Gastroesophageal sphincter (tissue), 3 donors: ENCODE measurements around the gene DYNLT4.

Experiments
- POLR2A ChIP-seq, 2 donors: fragments of 450-650 bp; IDR thresholded peaks; one replicate each; pipeline ENCODE4 v1.6.1; 2017; ENCODE audit warnings: antibody characterized with exemption in 2 of 2, mild to moderate bottlenecking in 2 of 2, moderate library complexity in 1 of 2
- POLR2AphosphoS5 ChIP-seq: sonication (generic); formaldehyde crosslinking; IDR thresholded peaks from one replicate; pipeline ENCODE4 v1.6.1; 2017; ENCODE audit warnings: antibody characterized with exemption
- TF ChIP-seq, protein P1 (sequence below), 4 experiments: fragments of 200-600 bp in 2 of 4; fragments of 450-650 bp in 2 of 4; sonication (generic) in 1 of 4; IDR thresholded peaks; one replicate each; pipeline ENCODE4 v1.5.1; 2017 to 2019; ENCODE audit warnings: antibody characterized with exemption in 4 of 4, mild to moderate bottlenecking in 2 of 4, moderate library complexity in 2 of 4

DNA sequence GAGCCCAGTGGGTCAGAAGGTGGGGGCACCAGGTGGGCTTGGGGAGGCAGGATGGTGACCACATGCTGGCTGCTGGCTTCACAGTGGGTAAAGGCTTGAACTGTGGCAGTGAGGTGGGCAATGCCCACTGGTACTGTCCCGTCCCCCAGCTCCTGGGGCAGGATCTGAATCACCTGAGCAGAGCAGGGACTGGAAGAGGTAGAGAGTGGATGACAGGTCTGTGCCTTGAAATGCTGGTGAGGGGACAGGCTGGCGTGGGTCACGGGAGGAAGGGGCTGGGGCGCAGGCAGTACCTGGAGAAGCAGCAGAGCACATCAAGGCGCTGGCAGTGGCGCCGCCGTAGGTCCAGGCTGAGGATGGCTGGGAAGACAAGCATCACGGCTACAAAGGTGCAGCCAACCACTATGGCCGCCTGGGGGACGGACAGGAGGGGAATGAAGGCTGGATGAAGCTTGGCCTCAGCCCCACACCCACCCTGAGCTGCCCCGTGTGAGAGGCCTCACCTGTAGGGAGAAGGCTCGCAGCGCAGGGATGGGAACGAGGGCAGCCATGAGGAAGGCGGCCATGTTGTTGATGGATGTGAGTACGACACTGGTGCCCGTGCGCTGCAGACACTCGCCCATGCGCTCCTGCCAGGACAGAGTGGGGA lies 21.0 kb upstream of the DYNLT4 start:
- TF ChIP-seq POLR2AphosphoS5 (no peak), POLR2A (IDR thresholded peaks at IDR 0.05) (no peak)
- TF ChIP-seq, protein P1, sequence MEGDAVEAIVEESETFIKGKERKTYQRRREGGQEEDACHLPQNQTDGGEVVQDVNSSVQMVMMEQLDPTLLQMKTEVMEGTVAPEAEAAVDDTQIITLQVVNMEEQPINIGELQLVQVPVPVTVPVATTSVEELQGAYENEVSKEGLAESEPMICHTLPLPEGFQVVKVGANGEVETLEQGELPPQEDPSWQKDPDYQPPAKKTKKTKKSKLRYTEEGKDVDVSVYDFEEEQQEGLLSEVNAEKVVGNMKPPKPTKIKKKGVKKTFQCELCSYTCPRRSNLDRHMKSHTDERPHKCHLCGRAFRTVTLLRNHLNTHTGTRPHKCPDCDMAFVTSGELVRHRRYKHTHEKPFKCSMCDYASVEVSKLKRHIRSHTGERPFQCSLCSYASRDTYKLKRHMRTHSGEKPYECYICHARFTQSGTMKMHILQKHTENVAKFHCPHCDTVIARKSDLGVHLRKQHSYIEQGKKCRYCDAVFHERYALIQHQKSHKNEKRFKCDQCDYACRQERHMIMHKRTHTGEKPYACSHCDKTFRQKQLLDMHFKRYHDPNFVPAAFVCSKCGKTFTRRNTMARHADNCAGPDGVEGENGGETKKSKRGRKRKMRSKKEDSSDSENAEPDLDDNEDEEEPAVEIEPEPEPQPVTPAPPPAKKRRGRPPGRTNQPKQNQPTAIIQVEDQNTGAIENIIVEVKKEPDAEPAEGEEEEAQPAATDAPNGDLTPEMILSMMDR (IDR thresholded peaks at IDR 0.05), result no peak
